Measurements from ENCODE around the gene KLK13.

GRCh38 chr19:51040151-51040550, 24.7 kb downstream of the KLK13 start:
- TF ChIP-seq POLR2AphosphoS5 (IDR thresholded peaks at IDR 0.05) (no peak), CTCF (IDR thresholded peaks at IDR 0.05 in 8 of 11, conservative IDR thresholded peaks at IDR 0.05 in 3 of 11) (no peak), POLR2A (IDR thresholded peaks at IDR 0.05) (no peak)
